ENCODE data around the gene MEDAG. TPM values are rescaled to one million over a fixed set of nuclear protein-coding genes. Genes with fewer than 3 reads are reported as not detected.

Gene MEDAG
- total and polyA plus RNA-seq, 2 experiments from 2014 or later: 0.06 TPM; not detected in 1

DNA sequence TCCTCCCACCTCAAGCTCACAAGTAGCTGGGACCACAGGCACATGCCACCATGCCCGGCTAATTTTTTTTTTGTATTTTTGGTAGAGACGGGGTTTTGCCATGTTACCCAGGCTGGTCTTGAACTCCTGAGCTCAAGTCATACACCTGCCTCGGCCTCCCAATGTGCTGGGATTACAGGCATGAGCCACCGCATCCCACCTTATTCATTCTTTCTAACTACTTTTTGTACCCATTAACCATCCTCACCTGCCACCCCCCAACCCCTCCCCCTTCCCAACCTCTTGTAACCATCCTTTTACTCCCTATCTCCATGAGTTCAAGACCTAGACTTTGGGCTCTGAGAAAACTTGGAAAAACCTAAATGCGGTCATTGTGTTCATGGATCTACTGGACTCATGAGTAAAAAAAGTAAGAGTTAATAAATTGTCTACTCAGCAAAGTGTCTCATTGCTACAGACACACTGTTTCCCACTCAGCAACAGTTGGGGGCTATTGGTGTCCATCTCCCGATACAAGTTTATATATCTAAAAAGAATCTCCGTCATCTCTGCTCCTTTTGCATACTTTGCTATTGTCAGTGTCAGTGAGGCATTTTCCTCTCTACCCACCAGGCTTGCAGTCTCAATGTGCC, 44.1 kb upstream of the MEDAG start:
- no peak overlapping the region for H3K27ac ChIP-seq
- TF ChIP-seq CTCF (IDR thresholded peaks at IDR 0.05; ENCODE audit: low read depth, low read length): no peak
- H3K4me1 ChIP-seq (ENCODE audit: low read depth): peaks cover 26% of the 10 kb centered on the region
- no peak for DNase-seq (ENCODE audit: low read depth in 1 of 2, low spot score in 1 of 2)
- H3K4me3 ChIP-seq: no peak overlapping the region
- no peaks in the 10 kb centered on the region for H3K9me3 ChIP-seq (ENCODE audit: low read depth)
- no peaks in the 10 kb centered on the region for H3K36me3 ChIP-seq
- peaks cover 7% of the 10 kb centered on the region for H3K27me3 ChIP-seq

DNA sequence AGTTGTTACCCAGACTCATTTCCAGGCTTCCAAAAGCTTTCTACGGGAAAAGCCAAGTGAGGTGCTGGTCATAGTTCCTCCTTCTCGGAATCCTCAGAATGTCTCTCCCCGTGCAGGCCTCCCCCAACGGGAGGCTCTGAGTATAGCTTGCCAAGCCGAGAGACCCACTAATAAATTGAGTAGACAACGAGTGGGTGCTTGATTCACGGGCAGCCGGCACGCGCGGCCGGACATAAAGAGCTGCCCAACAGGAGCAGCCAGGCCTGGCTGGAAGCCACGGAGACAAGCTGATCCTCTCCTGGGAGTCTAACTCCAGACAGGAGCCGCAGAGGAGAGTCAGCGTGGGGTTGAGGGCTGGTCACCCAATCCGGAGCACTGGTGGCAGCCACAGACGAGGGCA, 43.4 kb upstream of the MEDAG start:
- no peak overlapping the region for H3K4me3 ChIP-seq
- H3K27me3 ChIP-seq: peaks cover 7% of the 10 kb centered on the region
- peaks cover 28% of the 10 kb centered on the region for H3K4me1 ChIP-seq (ENCODE audit: low read depth)
- H3K27ac ChIP-seq: no peak overlapping the region
- H3K36me3 ChIP-seq: no peaks in the 10 kb centered on the region
- no peaks in the 10 kb centered on the region for H3K9me3 ChIP-seq (ENCODE audit: low read depth)
- DNase-seq (ENCODE audit: low read depth in 1 of 2, low spot score in 1 of 2): peak in 1 of 2 donors; percentile 49
- TF ChIP-seq CTCF (IDR thresholded peaks at IDR 0.05; ENCODE audit: low read depth, low read length): no peak

DNA sequence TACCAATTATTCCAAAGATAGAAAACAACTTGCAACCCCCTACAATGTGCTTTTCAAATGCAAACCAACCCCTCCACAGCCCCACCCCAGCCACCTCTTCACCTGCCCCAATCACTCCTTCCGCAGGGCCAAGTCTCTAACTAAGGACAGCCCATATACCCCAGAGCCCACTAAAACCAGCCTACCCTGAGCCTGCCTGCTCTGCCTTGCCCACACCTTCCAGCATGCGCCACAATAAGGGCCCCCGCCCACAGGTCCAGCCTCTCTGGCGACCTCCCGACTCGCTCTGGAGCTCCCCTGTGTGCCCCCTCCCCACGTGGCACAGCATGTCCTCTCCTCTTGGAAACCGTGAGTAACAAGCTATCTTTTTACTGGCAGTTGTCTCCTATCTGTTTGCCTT, 42.8 kb upstream of the MEDAG start:
- Histone ChIP-seq H3K9me3 (ENCODE audit: low read depth) (no peaks in the 10 kb centered on the region), H3K27ac (no peak overlapping the region), H3K27me3 (peaks cover 7% of the 10 kb centered on the region), H3K4me3 (no peak overlapping the region), H3K36me3 (no peaks in the 10 kb centered on the region), H3K4me1 (ENCODE audit: low read depth) (peaks cover 28% of the 10 kb centered on the region)
- TF ChIP-seq CTCF (IDR thresholded peaks at IDR 0.05; ENCODE audit: low read depth, low read length): no peak
- DNase-seq (ENCODE audit: low read depth in 1 of 2, low spot score in 1 of 2): no peak

- DNase-seq (ENCODE audit: low read depth in 1 of 2, low spot score in 1 of 2): no peak
- H3K27ac ChIP-seq: no peak overlapping the region
- H3K4me1 ChIP-seq (ENCODE audit: low read depth): peaks cover 28% of the 10 kb centered on the region
- no peak for TF ChIP-seq CTCF (IDR thresholded peaks at IDR 0.05; ENCODE audit: low read depth, low read length)
- H3K36me3 ChIP-seq: no peaks in the 10 kb centered on the region
- no peaks in the 10 kb centered on the region for H3K9me3 ChIP-seq (ENCODE audit: low read depth)
- no peak overlapping the region for H3K4me3 ChIP-seq
- H3K27me3 ChIP-seq: peaks cover 7% of the 10 kb centered on the region
These were observed 42.3 kb upstream of the MEDAG start for GRCh38 chr13:30863796-30864195.

DNA sequence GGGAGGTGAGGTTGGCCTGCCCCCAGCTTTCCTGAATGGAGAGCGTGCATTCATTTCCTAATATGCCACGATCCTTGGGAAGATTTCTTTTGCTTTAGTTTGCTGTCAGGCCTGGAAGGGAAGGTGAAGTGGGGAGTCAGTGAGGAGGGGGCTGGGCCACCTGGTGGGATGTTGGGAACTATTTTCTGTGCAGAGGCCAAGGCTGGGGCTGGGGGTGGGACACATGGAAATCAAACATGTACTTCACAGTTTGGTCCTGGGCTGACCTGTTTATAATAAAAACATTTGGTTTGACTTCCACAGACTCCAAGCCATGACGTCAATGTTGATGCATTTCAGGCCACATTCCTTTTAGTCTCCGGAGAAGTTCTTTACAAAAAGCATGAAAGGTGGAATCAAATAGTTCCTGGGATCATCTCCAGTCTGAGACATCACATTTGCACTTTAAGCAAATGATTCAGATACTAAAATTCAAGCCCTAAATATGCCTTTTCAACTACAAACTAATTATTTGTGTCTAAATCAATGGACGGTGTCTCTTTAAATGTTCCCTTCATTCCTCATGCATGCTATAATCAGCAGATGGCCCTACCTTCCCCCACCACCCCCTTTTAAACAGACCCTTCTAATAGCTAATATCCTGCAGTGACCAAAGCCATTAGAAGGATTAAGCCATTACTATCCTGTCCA, 41.5 kb upstream of the MEDAG start:
- Histone ChIP-seq H3K27me3 (peaks cover 7% of the 10 kb centered on the region), H3K27ac (peak overlapping the region; percentile 48), H3K9me3 (ENCODE audit: low read depth) (no peaks in the 10 kb centered on the region), H3K4me3 (no peak overlapping the region), H3K36me3 (no peaks in the 10 kb centered on the region), H3K4me1 (ENCODE audit: low read depth) (peaks cover 31% of the 10 kb centered on the region)
- TF ChIP-seq CTCF (IDR thresholded peaks at IDR 0.05; ENCODE audit: low read depth, low read length): no peak
- peak in 1 of 2 donors; percentile 89 for DNase-seq (ENCODE audit: low read depth in 1 of 2, low spot score in 1 of 2)
